Mesendoderm (in vitro differentiated cells): ENCODE results near the gene STEAP3.
A peak's percentile ranks its signal among the peaks of the same experiment; 100 is the strongest.

ENCODE experiments used
- DNase-seq: peaks from one replicate; pipeline ENCODE4 v3.0.0; 2013
- H2AK5ac ChIP-seq: 2 replicates; pipeline ENCODE4 v1.6.1; 2013; ENCODE audit warnings: low read length, inconsistent platforms
- H2BK120ac ChIP-seq: 2 replicates; pipeline ENCODE4 v1.6.1; 2013; ENCODE audit warnings: low read depth, mild to moderate bottlenecking, low read length, moderate library complexity, mixed read lengths
- H2BK15ac ChIP-seq: replicated peaks from 2 replicates; pipeline ENCODE4 v1.6.1; 2013; ENCODE audit warnings: low read depth, mild to moderate bottlenecking, moderate library complexity
- H2BK5ac ChIP-seq: 2 replicates; pipeline ENCODE4 v1.6.1; 2013; ENCODE audit warnings: low read length, inconsistent platforms
- H3K18ac ChIP-seq: 2 replicates; pipeline ENCODE4 v1.6.1; 2013; ENCODE audit warnings: mild to moderate bottlenecking, low read length, mixed read lengths
- H3K23ac ChIP-seq: one replicate; pipeline ENCODE4 v1.6.1; 2013; ENCODE audit warnings: low read length
- H3K27ac ChIP-seq: 2 replicates; pipeline ENCODE4 v1.5.1; 2013; ENCODE audit warnings: low read depth, mild to moderate bottlenecking, inconsistent platforms, low read length, moderate library complexity
- H3K27me3 ChIP-seq: 2 replicates; pipeline ENCODE4 v1.6.1; 2013; ENCODE audit warnings: low read length, control low read depth, mild to moderate bottlenecking, inconsistent platforms; ENCODE audit not compliant: insufficient read depth, poor library complexity
- H3K36me3 ChIP-seq: 2 replicates; pipeline ENCODE4 v1.6.1; 2013; ENCODE audit warnings: low read length, inconsistent platforms; ENCODE audit not compliant: control insufficient read depth, insufficient read depth
- H3K4ac ChIP-seq: one replicate; pipeline ENCODE4 v1.6.1; 2013; ENCODE audit warnings: low read depth, mild to moderate bottlenecking, low read length, moderate library complexity
- H3K4me1 ChIP-seq: 2 replicates; pipeline ENCODE4 v1.6.1; 2013; ENCODE audit warnings: low read depth, low read length, inconsistent platforms; ENCODE audit not compliant: control insufficient read depth
- H3K4me2 ChIP-seq: 2 replicates; pipeline ENCODE4 v1.6.1; 2013; ENCODE audit warnings: low read length
- H3K4me3 ChIP-seq: 2 replicates; pipeline ENCODE4 v1.5.1; 2013; ENCODE audit warnings: mild to moderate bottlenecking, low read length
- H3K56ac ChIP-seq: one replicate; pipeline ENCODE4 v1.6.1; 2013; ENCODE audit warnings: low read length
- H3K79me1 ChIP-seq: 2 replicates; pipeline ENCODE4 v1.6.1; 2013; ENCODE audit warnings: low read length, inconsistent platforms
- H3K79me2 ChIP-seq: 2 replicates; pipeline ENCODE4 v1.6.1; 2013; ENCODE audit warnings: mild to moderate bottlenecking, low read length; ENCODE audit not compliant: control insufficient read depth, insufficient read depth
- H3K9ac ChIP-seq: 2 replicates; pipeline ENCODE4 v1.6.1; 2013; ENCODE audit warnings: low read length, inconsistent platforms
- H4K5ac ChIP-seq: one replicate; pipeline ENCODE4 v1.6.1; 2013; ENCODE audit warnings: low read length
- H4K8ac ChIP-seq: one replicate; pipeline ENCODE4 v1.6.1; 2013; ENCODE audit warnings: low read depth, mild to moderate bottlenecking, control low read depth, low read length, moderate library complexity
- WGBS: extraction: QIAGEN DNeasy Blood & Tissue Kit; methylation state at CpG from one replicate; pipeline ENCODE4 v1.1.7; 2013; ENCODE audit warnings: low lambda C conversion rate, missing lambda C conversion rate; ENCODE audit not compliant: insufficient coverage; ENCODE audit errors: extremely low coverage; 5-methylcytosine and 5-hydroxymethylcytosine counted together

STEAP3 gene

DNA sequence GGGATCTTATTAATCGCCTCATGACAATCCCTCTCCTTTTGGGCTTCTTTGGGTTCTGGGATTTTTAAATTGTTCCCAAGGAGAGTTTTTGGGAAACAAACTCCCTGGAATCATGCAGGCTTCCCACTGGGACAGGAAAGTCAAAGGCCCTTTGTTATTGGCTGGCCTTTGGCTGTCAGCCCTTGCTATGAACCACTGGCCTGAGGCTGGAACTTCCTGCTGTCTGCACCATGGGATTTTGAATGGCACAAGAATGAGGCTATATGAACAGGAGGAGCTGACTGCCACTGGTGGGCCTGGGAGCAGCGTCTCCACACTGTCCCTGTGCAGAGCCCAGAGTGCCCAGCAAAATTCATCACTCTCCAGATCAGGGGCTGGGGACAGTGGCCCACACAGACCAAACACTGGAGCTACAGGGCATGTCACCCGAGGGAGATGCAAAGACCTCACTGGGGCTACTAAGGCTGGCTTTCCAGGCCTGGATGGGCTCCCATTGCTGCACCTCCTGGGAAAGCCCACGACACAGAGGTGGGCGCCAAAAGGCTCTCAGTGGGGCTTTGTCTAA, 35.7 kb downstream of the STEAP3 start:
- Histone ChIP-seq H3K79me2 (no peaks in the 10 kb centered on the region), H2BK5ac (no peak overlapping the region), H3K79me1 (no peaks in the 10 kb centered on the region), H3K9ac (no peak overlapping the region), H3K4me1 (peaks cover 4% of the 10 kb centered on the region), H3K36me3 (peaks cover 2% of the 10 kb centered on the region), H3K27me3 (no peaks in the 10 kb centered on the region), H3K4ac (no peak overlapping the region), H3K4me2 (no peak overlapping the region), H3K18ac (no peak overlapping the region), H2AK5ac (no peak overlapping the region), H3K27ac (no peak overlapping the region), H3K23ac (no peak overlapping the region), H2BK120ac (no peak overlapping the region), H3K56ac (no peak overlapping the region), H2BK15ac (no peak overlapping the region), H3K4me3 (no peak overlapping the region), H4K8ac (no peak overlapping the region), H4K5ac (no peak overlapping the region)
- no CpG with 5 or more reads among the region's 5 CpGs for WGBS
- peak; percentile 47 for DNase-seq

- Histone ChIP-seq H2BK15ac (no peak overlapping the region), H4K8ac (no peak overlapping the region), H2BK5ac (no peak overlapping the region), H3K79me1 (no peaks in the 10 kb centered on the region), H3K27me3 (no peaks in the 10 kb centered on the region), H3K56ac (no peak overlapping the region), H3K27ac (no peak overlapping the region), H3K4me3 (no peak overlapping the region), H3K79me2 (no peaks in the 10 kb centered on the region), H3K36me3 (peaks cover 2% of the 10 kb centered on the region), H3K23ac (no peak overlapping the region), H3K4ac (no peak overlapping the region), H4K5ac (no peak overlapping the region), H3K4me1 (peaks cover 3% of the 10 kb centered on the region), H3K4me2 (no peak overlapping the region), H2BK120ac (no peak overlapping the region), H2AK5ac (no peak overlapping the region), H3K18ac (no peak overlapping the region), H3K9ac (no peak overlapping the region)
- no CpG with 5 or more reads among the region's 11 CpGs for WGBS
- no peak for DNase-seq
Measured at GRCh38 chr2:119260646-119261492, 37.2 kb downstream of the STEAP3 start.

- no peak overlapping the region for H2BK5ac ChIP-seq
- no peak overlapping the region for H2AK5ac ChIP-seq
- no peak overlapping the region for H3K4me3 ChIP-seq
- no peaks in the 10 kb centered on the region for H3K4me1 ChIP-seq
- no peaks in the 10 kb centered on the region for H3K79me1 ChIP-seq
- no peak overlapping the region for H4K8ac ChIP-seq
- DNase-seq = no peak
- peaks cover 2% of the 10 kb centered on the region for H3K36me3 ChIP-seq
- no peak overlapping the region for H2BK120ac ChIP-seq
- H3K27ac ChIP-seq = no peak overlapping the region
- H3K18ac ChIP-seq = no peak overlapping the region
- no peak overlapping the region for H3K9ac ChIP-seq
- no peak overlapping the region for H3K4ac ChIP-seq
- H2BK15ac ChIP-seq = no peak overlapping the region
- H3K23ac ChIP-seq = no peak overlapping the region
- H4K5ac ChIP-seq = no peak overlapping the region
- H3K27me3 ChIP-seq = no peaks in the 10 kb centered on the region
- WGBS = no CpG with 5 or more reads among the region's 17 CpGs
- H3K79me2 ChIP-seq = no peaks in the 10 kb centered on the region
- H3K4me2 ChIP-seq = no peak overlapping the region
- H3K56ac ChIP-seq = no peak overlapping the region
Measured at GRCh38 chr2:119261493-119262225, 38.0 kb downstream of the STEAP3 start.

DNA sequence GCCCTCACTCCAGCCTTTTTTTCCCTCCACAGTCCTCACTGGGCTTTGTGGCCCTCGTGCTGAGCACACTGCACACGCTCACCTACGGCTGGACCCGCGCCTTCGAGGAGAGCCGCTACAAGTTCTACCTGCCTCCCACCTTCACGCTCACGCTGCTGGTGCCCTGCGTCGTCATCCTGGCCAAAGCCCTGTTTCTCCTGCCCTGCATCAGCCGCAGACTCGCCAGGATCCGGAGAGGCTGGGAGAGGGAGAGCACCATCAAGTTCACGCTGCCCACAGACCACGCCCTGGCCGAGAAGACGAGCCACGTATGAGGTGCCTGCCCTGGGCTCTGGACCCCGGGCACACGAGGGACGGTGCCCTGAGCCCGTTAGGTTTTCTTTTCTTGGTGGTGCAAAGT, 39.4 kb downstream of the STEAP3 start:
- H3K4me3 ChIP-seq = no peak overlapping the region
- no peaks in the 10 kb centered on the region for H3K4me1 ChIP-seq
- no peak overlapping the region for H3K23ac ChIP-seq
- no peak overlapping the region for H2BK120ac ChIP-seq
- H3K27ac ChIP-seq = no peak overlapping the region
- H3K36me3 ChIP-seq = no peaks in the 10 kb centered on the region
- no peak overlapping the region for H4K5ac ChIP-seq
- H3K9ac ChIP-seq = no peak overlapping the region
- no peak overlapping the region for H2AK5ac ChIP-seq
- H3K79me1 ChIP-seq = no peaks in the 10 kb centered on the region
- no peak overlapping the region for H3K18ac ChIP-seq
- no peak overlapping the region for H3K4me2 ChIP-seq
- H3K27me3 ChIP-seq = no peaks in the 10 kb centered on the region
- no peak overlapping the region for H3K4ac ChIP-seq
- no peaks in the 10 kb centered on the region for H3K79me2 ChIP-seq
- H2BK5ac ChIP-seq = no peak overlapping the region
- no peak overlapping the region for H3K56ac ChIP-seq
- no CpG with 5 or more reads among the region's 23 CpGs for WGBS
- H2BK15ac ChIP-seq = no peak overlapping the region
- no peak for DNase-seq
- H4K8ac ChIP-seq = no peak overlapping the region

GRCh38 chr2:119263656-119264055, 40.0 kb downstream of the STEAP3 start:
- DNase-seq = peak; percentile 20
- Histone ChIP-seq H3K9ac (no peak overlapping the region), H4K5ac (no peak overlapping the region), H3K79me1 (no peaks in the 10 kb centered on the region), H2AK5ac (no peak overlapping the region), H3K4ac (no peak overlapping the region), H3K56ac (no peak overlapping the region), H3K36me3 (no peaks in the 10 kb centered on the region), H3K4me1 (no peaks in the 10 kb centered on the region), H3K27me3 (no peaks in the 10 kb centered on the region), H3K18ac (no peak overlapping the region), H2BK5ac (no peak overlapping the region), H2BK120ac (no peak overlapping the region), H3K4me2 (no peak overlapping the region), H3K4me3 (no peak overlapping the region), H2BK15ac (no peak overlapping the region), H3K23ac (no peak overlapping the region), H4K8ac (no peak overlapping the region), H3K79me2 (no peaks in the 10 kb centered on the region), H3K27ac (no peak overlapping the region)
- WGBS = no CpG with 5 or more reads among the region's 5 CpGs
